H9 (cell line): ENCODE results near the gene CASQ2. TPM values are rescaled to one million over a fixed set of nuclear protein-coding genes. Genes with fewer than 3 reads are reported as not detected.

ENCODE experiments used
- DNase-seq: peaks from one replicate; pipeline ENCODE4 v3.0.0-alpha.2; 2017
- H2AFZ ChIP-seq: one replicate; pipeline ENCODE4 v1.6.1; 2013; ENCODE audit warnings: mild to moderate bottlenecking, low read length, control low read depth, moderate library complexity
- H2AK5ac ChIP-seq: 2 replicates; pipeline ENCODE4 v1.6.1; 2013; ENCODE audit warnings: low read length, control low read depth, mixed read lengths; ENCODE audit not compliant: insufficient read length
- H2BK120ac ChIP-seq: one replicate; pipeline ENCODE4 v1.6.1; 2013; ENCODE audit warnings: low read depth, mild to moderate bottlenecking, low read length, control low read depth, inconsistent platforms; ENCODE audit not compliant: poor library complexity, severe bottlenecking
- H2BK12ac ChIP-seq: 2 replicates; pipeline ENCODE4 v1.6.1; 2013; ENCODE audit warnings: low read length, control low read depth, mixed read lengths, low read depth; ENCODE audit not compliant: insufficient read length
- H2BK15ac ChIP-seq: 2 replicates; pipeline ENCODE4 v1.6.1; 2013; ENCODE audit warnings: low read depth, low read length, control low read depth
- H2BK20ac ChIP-seq: one replicate; pipeline ENCODE4 v1.6.1; 2013; ENCODE audit warnings: low read depth, mild to moderate bottlenecking, low read length, control low read depth, inconsistent platforms; ENCODE audit not compliant: poor library complexity, severe bottlenecking
- H2BK5ac ChIP-seq: 2 replicates; pipeline ENCODE4 v1.6.1; 2013; ENCODE audit warnings: low read length, control low read depth, mixed read lengths; ENCODE audit not compliant: insufficient read length
- H3K14ac ChIP-seq: 2 replicates; pipeline ENCODE4 v1.6.1; 2013; ENCODE audit warnings: low read length, control low read depth; ENCODE audit not compliant: insufficient read depth
- H3K18ac ChIP-seq: 2 replicates; pipeline ENCODE4 v1.6.1; 2013; ENCODE audit warnings: low read depth, mild to moderate bottlenecking, mixed read lengths, low read length, control low read depth; ENCODE audit not compliant: insufficient read length
- H3K23ac ChIP-seq: 2 replicates; pipeline ENCODE4 v1.6.1; 2013; ENCODE audit warnings: low read length, control low read depth, mixed read lengths, low read depth; ENCODE audit not compliant: insufficient read length
- H3K23me2 ChIP-seq: 2 replicates; pipeline ENCODE4 v1.6.1; 2013; ENCODE audit warnings: low read depth, mild to moderate bottlenecking, mixed read lengths, low read length, control low read depth; ENCODE audit not compliant: insufficient read length, poor library complexity, severe bottlenecking
- H3K27ac ChIP-seq: 2 replicates; pipeline ENCODE4 v1.5.1; 2013; ENCODE audit warnings: low read length, control low read depth, mixed read lengths, low read depth; ENCODE audit not compliant: insufficient read length
- H3K27me3 ChIP-seq: 2 replicates; pipeline ENCODE4 v1.6.1; 2013; ENCODE audit warnings: low read length, control low read depth, inconsistent platforms; ENCODE audit not compliant: insufficient read depth
- H3K4ac ChIP-seq: 2 replicates; pipeline ENCODE4 v1.6.1; 2013; ENCODE audit warnings: low read depth, mild to moderate bottlenecking, control low read depth, inconsistent platforms, low read length, moderate library complexity
- H3K4me1 ChIP-seq: 2 replicates; pipeline ENCODE4 v1.6.1; 2013; ENCODE audit warnings: low read length, control low read depth, inconsistent platforms; ENCODE audit not compliant: insufficient read depth
- H3K4me2 ChIP-seq: 2 replicates; pipeline ENCODE4 v1.6.1; 2013; ENCODE audit warnings: low read length, control low read depth, mixed read lengths; ENCODE audit not compliant: insufficient read length, insufficient read depth
- H3K56ac ChIP-seq: 2 replicates; pipeline ENCODE4 v1.6.1; 2013; ENCODE audit warnings: low read depth, mild to moderate bottlenecking, mixed read lengths, low read length, control low read depth; ENCODE audit not compliant: insufficient read length
- H3K79me1 ChIP-seq: 2 replicates; pipeline ENCODE4 v1.6.1; 2013; ENCODE audit warnings: low read depth, mild to moderate bottlenecking, moderate library complexity, low read length, control low read depth, inconsistent platforms; ENCODE audit not compliant: insufficient read depth, poor library complexity, severe bottlenecking
- H3K79me2 ChIP-seq: 2 replicates; pipeline ENCODE4 v1.6.1; 2013; ENCODE audit warnings: low read length, control low read depth, inconsistent platforms; ENCODE audit not compliant: insufficient read depth
- H3K9ac ChIP-seq: 2 replicates; pipeline ENCODE4 v1.6.1; 2013; ENCODE audit warnings: low read length, control low read depth, mixed read lengths; ENCODE audit not compliant: insufficient read length; ENCODE audit errors: extremely low read depth
- H3K9me3 ChIP-seq: one replicate; pipeline ENCODE4 v1.6.1; 2013; ENCODE audit warnings: low read depth, low read length, inconsistent platforms; ENCODE audit not compliant: control insufficient read depth
- H3T11ph ChIP-seq: one replicate; pipeline ENCODE4 v1.6.1; 2013; ENCODE audit warnings: mild to moderate bottlenecking, low read length, control low read depth, inconsistent platforms
- H4K20me1 ChIP-seq: one replicate; pipeline ENCODE4 v1.6.1; 2013; ENCODE audit not compliant: control insufficient read depth, insufficient read length, insufficient read depth
- H4K5ac ChIP-seq: 2 replicates; pipeline ENCODE4 v1.6.1; 2013; ENCODE audit warnings: low read depth, mild to moderate bottlenecking, mixed read lengths, low read length, control low read depth; ENCODE audit not compliant: insufficient read length
- H4K8ac ChIP-seq: replicated peaks from 2 replicates; pipeline ENCODE4 v1.6.1; 2013; ENCODE audit warnings: low read length, control low read depth, mixed read lengths, low read depth; ENCODE audit not compliant: insufficient read length
- H4K91ac ChIP-seq: 2 replicates; pipeline ENCODE4 v1.6.1; 2013; ENCODE audit warnings: low read depth, mild to moderate bottlenecking, moderate library complexity, mixed read lengths, low read length, control low read depth; ENCODE audit not compliant: insufficient read length
- H3K27ac Mint-ChIP-seq, 3 experiments: 2 replicates in 2 of 3; 3 replicates in 1 of 3; pipeline ENCODE4 v1.8.0; 2020 to 2021; ENCODE audit warnings: mixed read lengths in 3 of 3, mild to moderate bottlenecking in 1 of 3, moderate library complexity in 1 of 3
- H3K27me3 Mint-ChIP-seq: 2 replicates; pipeline ENCODE4 v1.8.0; 2021; ENCODE audit warnings: low read depth, mild to moderate bottlenecking, moderate library complexity, mixed read lengths
- H3K36me3 Mint-ChIP-seq, 3 experiments: 2 replicates in 2 of 3; 3 replicates in 1 of 3; pipeline ENCODE4 v1.8.0; 2020 to 2021; ENCODE audit warnings: low read depth in 3 of 3, mixed read lengths in 3 of 3; ENCODE audit not compliant: insufficient read depth in 1 of 3
- H3K4me1 Mint-ChIP-seq, 2 experiments: 2 replicates each; pipeline ENCODE4 v1.8.0; 2020; ENCODE audit warnings: mixed read lengths in 2 of 2
- H3K4me3 Mint-ChIP-seq, 2 experiments: 2 replicates in 1 of 2; 3 replicates in 1 of 2; pipeline ENCODE4 v1.8.0; 2020 to 2021; ENCODE audit warnings: mild to moderate bottlenecking in 2 of 2, mixed read lengths in 2 of 2, moderate library complexity in 1 of 2
- H3K9me3 Mint-ChIP-seq, 2 experiments: 2 replicates in 1 of 2; 3 replicates in 1 of 2; pipeline ENCODE4 v1.8.0; 2020; ENCODE audit warnings: mild to moderate bottlenecking in 2 of 2, mixed read lengths in 2 of 2, moderate library complexity in 1 of 2
- WGBS: extraction: QIAGEN DNeasy Blood & Tissue Kit; methylation state at CpG from one replicate; pipeline ENCODE4 v1.1.7; 2013; ENCODE audit warnings: missing lambda C conversion rate, low lambda C conversion rate, mixed read lengths; ENCODE audit not compliant: insufficient read length; ENCODE audit errors: extremely low coverage; 5-methylcytosine and 5-hydroxymethylcytosine counted together
- total RNA-seq: library from RNA; stranded (reverse); gene quantifications from 2 replicates; pipeline ENCODE4 v1.2.1, GENCODE V29; 2021
- TF ChIP-seq, protein P1 (sequence below): fragments of 200-600 bp; sonication (generic); conservative IDR thresholded peaks from 3 replicates; pipeline ENCODE4 v1.8.0; 2021; ENCODE audit warnings: antibody characterized with exemption, mild to moderate bottlenecking

Gene CASQ2
- total RNA-seq, 1 experiment from 2014 or later, result not detected

DNA sequence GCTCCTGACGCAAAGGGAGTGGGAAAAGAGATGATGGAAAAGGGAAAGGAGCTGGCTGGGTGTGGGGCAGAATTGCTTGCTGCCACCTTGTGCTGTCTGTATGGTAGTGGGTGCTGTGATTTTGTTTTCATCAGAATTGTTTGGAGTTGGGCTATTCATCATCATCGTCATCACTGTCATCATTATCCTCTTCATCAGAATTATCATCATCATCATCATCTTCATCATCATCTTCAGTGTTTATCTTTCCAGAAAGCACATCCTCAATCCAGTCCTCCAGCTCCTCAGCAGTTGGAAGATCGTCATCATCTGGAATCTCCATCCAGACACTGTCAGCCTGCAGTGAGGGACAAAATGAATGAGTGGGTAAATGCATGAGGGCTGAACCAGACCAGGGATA, 67.4 kb downstream of the CASQ2 start:
- H2BK15ac ChIP-seq, result no peak overlapping the region
- no peak overlapping the region for H3K4ac ChIP-seq
- no peak for DNase-seq
- no peaks in the 10 kb centered on the region for H3K4me1 ChIP-seq
- H2BK12ac ChIP-seq, result no peak overlapping the region
- no peaks in the 10 kb centered on the region for H3K79me2 ChIP-seq
- Mint-ChIP-seq H3K4me3 (no peak overlapping the region), H3K9me3 (no peaks in the 10 kb centered on the region), H3K4me1 (no peaks in the 10 kb centered on the region), H3K27me3 (peaks cover 2% of the 10 kb centered on the region), H3K27ac (no peak overlapping the region; a peak in 1 of 7 replicates), H3K36me3 (no peaks in the 10 kb centered on the region)
- no peak overlapping the region for H2AFZ ChIP-seq
- no peak overlapping the region for H2BK5ac ChIP-seq
- H4K91ac ChIP-seq, result no peak overlapping the region
- H3T11ph ChIP-seq, result no peak overlapping the region
- H3K79me1 ChIP-seq, result no peaks in the 10 kb centered on the region
- no peak overlapping the region for H4K5ac ChIP-seq
- H3K9me3 ChIP-seq, result no peaks in the 10 kb centered on the region
- H3K14ac ChIP-seq, result no peak overlapping the region
- H2AK5ac ChIP-seq, result no peak overlapping the region
- H3K23me2 ChIP-seq, result no peaks in the 10 kb centered on the region
- H3K23ac ChIP-seq, result no peak overlapping the region
- no peak overlapping the region for H3K4me2 ChIP-seq
- no peaks in the 10 kb centered on the region for H4K20me1 ChIP-seq
- H2BK20ac ChIP-seq, result no peak overlapping the region
- H4K8ac ChIP-seq, result no peak overlapping the region
- H3K18ac ChIP-seq, result no peak overlapping the region
- no peak overlapping the region for H3K56ac ChIP-seq
- H3K27me3 ChIP-seq, result no peaks in the 10 kb centered on the region
- TF ChIP-seq, protein P1, sequence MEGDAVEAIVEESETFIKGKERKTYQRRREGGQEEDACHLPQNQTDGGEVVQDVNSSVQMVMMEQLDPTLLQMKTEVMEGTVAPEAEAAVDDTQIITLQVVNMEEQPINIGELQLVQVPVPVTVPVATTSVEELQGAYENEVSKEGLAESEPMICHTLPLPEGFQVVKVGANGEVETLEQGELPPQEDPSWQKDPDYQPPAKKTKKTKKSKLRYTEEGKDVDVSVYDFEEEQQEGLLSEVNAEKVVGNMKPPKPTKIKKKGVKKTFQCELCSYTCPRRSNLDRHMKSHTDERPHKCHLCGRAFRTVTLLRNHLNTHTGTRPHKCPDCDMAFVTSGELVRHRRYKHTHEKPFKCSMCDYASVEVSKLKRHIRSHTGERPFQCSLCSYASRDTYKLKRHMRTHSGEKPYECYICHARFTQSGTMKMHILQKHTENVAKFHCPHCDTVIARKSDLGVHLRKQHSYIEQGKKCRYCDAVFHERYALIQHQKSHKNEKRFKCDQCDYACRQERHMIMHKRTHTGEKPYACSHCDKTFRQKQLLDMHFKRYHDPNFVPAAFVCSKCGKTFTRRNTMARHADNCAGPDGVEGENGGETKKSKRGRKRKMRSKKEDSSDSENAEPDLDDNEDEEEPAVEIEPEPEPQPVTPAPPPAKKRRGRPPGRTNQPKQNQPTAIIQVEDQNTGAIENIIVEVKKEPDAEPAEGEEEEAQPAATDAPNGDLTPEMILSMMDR, result no peak
- no peak overlapping the region for H2BK120ac ChIP-seq
- no peak overlapping the region for H3K9ac ChIP-seq
- WGBS, result no CpG with 5 or more reads among the region's 3 CpGs
- no peak overlapping the region for H3K27ac ChIP-seq
